GM23338 (cell line): Measurements from ENCODE around the gene CCDC71L. TPM values are rescaled to one million over a fixed set of nuclear protein-coding genes. Genes with fewer than 3 reads are reported as not detected.

Experiments
- ATAC-seq: fragments of 200-7000 bp; cut with Tn5 transposase; 3 replicates; pipeline ENCODE4 v1.9.1; 2020
- DNase-seq: peaks from one replicate; pipeline ENCODE4 v3.0.0-alpha.2; 2015; ENCODE audit warnings: low spot score
- H2AFZ ChIP-seq: fragments of 200-600 bp; sonication (generic); 2 replicates; pipeline ENCODE4 v1.8.0; 2016; ENCODE audit warnings: antibody characterized with exemption, mild to moderate bottlenecking, moderate library complexity
- H3F3A ChIP-seq: fragments of 200-600 bp; sonication (generic); replicated peaks from 2 replicates; pipeline ENCODE4 v1.8.0; 2017; ENCODE audit warnings: antibody characterized with exemption, mixed run types, low read depth
- H3K27ac ChIP-seq: fragments of 200-600 bp; sonication (generic); 2 replicates; pipeline ENCODE4 v1.6.1; 2016; ENCODE audit warnings: low read depth
- H3K27me3 ChIP-seq: fragments of 200-600 bp; sonication (generic); 2 replicates; pipeline ENCODE4 v1.8.0; 2016; ENCODE audit warnings: mild to moderate bottlenecking, mixed run types, moderate library complexity; ENCODE audit not compliant: insufficient read depth
- H3K36me3 ChIP-seq: fragments of 200-600 bp; sonication (generic); 2 replicates; pipeline ENCODE4 v1.8.0; 2016; ENCODE audit warnings: mild to moderate bottlenecking; ENCODE audit not compliant: insufficient read depth
- H3K4me1 ChIP-seq: fragments of 200-600 bp; sonication (generic); 2 replicates; pipeline ENCODE4 v1.8.0; 2016; ENCODE audit warnings: mild to moderate bottlenecking, moderate library complexity; ENCODE audit not compliant: insufficient read depth
- H3K4me2 ChIP-seq: fragments of 200-600 bp; sonication (generic); 2 replicates; pipeline ENCODE4 v1.7.1; 2017; ENCODE audit warnings: mixed run types
- H3K4me3 ChIP-seq: fragments of 200-600 bp; sonication (generic); 2 replicates; pipeline ENCODE4 v1.6.1; 2016; ENCODE audit warnings: mixed run types
- H3K79me2 ChIP-seq: fragments of 200-600 bp; sonication (generic); replicated peaks from 2 replicates; pipeline ENCODE4 v1.8.0; 2017; ENCODE audit warnings: mild to moderate bottlenecking; ENCODE audit not compliant: insufficient read depth
- H3K9me2 ChIP-seq: fragments of 200-600 bp; sonication (generic); 2 replicates; pipeline ENCODE4 v1.8.0; 2017; ENCODE audit not compliant: insufficient read depth
- H4K20me1 ChIP-seq: fragments of 200-600 bp; sonication (generic); replicated peaks from 2 replicates; pipeline ENCODE4 v1.8.0; 2017; ENCODE audit warnings: mild to moderate bottlenecking; ENCODE audit not compliant: insufficient read depth
- H3K27ac Mint-ChIP-seq: 2 replicates; pipeline ENCODE4 v1.8.0; 2020; ENCODE audit warnings: inconsistent platforms, mild to moderate bottlenecking, moderate library complexity, mixed read lengths
- H3K27me3 Mint-ChIP-seq: 3 replicates; pipeline ENCODE4 v1.8.0; 2022; ENCODE audit warnings: low read depth, mild to moderate bottlenecking, moderate library complexity, mixed read lengths, inconsistent platforms; ENCODE audit not compliant: insufficient read depth, poor library complexity
- H3K36me3 Mint-ChIP-seq: 3 replicates; pipeline ENCODE4 v1.8.0; 2021; ENCODE audit warnings: low read depth, mild to moderate bottlenecking, inconsistent platforms, moderate library complexity, mixed read lengths
- H3K4me1 Mint-ChIP-seq: 3 replicates; pipeline ENCODE4 v1.8.0; 2020; ENCODE audit warnings: mild to moderate bottlenecking, inconsistent platforms, mixed read lengths
- H3K4me3 Mint-ChIP-seq: 3 replicates; pipeline ENCODE4 v1.8.0; 2021; ENCODE audit warnings: moderate library complexity, mild to moderate bottlenecking, inconsistent platforms, mixed read lengths
- H3K9me3 Mint-ChIP-seq: 3 replicates; pipeline ENCODE4 v1.8.0; 2020; ENCODE audit warnings: moderate library complexity, mild to moderate bottlenecking, inconsistent platforms, mixed read lengths
- CREB1 ChIP-seq: fragments of 250-450 bp; sonication (Bioruptor Pico); IDR thresholded peaks from 2 replicates; pipeline ENCODE4 v1.5.0; 2020; ENCODE audit warnings: low read depth, mild to moderate bottlenecking, moderate library complexity
- CTCF ChIP-seq, 2 experiments: fragments of 200-600 bp in 1 of 2; sonication (generic) in 1 of 2; conservative IDR thresholded peaks; 2 replicates each; pipeline versions ENCODE4 v1.5.1 to v1.6.1; 2016 to 2017; ENCODE audit warnings: antibody characterized with exemption in 2 of 2, low read depth in 2 of 2, mild to moderate bottlenecking in 2 of 2, moderate library complexity in 1 of 2
- ETS1 ChIP-seq: IDR thresholded peaks from 2 replicates; pipeline ENCODE4 v1.6.1; 2016; ENCODE audit warnings: antibody characterized with exemption
- EZH2phosphoT487 ChIP-seq: fragments of 200-600 bp; sonication (generic); IDR thresholded peaks from one replicate; pipeline ENCODE4 v1.8.1; 2018; ENCODE audit warnings: antibody characterized with exemption; ENCODE audit not compliant: unreplicated experiment
- NANOG ChIP-seq: IDR thresholded peaks from 2 replicates; pipeline ENCODE4 v1.6.1; 2016; ENCODE audit warnings: antibody characterized with exemption, borderline replicate concordance
- POLR2AphosphoS5 ChIP-seq: IDR thresholded peaks from 2 replicates; pipeline ENCODE4 v1.6.1; 2016; ENCODE audit warnings: antibody characterized with exemption, low read depth
- REST ChIP-seq: IDR thresholded peaks from one replicate; pipeline ENCODE4 v1.6.1; 2018; ENCODE audit warnings: antibody characterized with exemption; ENCODE audit not compliant: unreplicated experiment
- STAT1 ChIP-seq: IDR thresholded peaks from one replicate; pipeline ENCODE4 v1.6.1; 2016; ENCODE audit warnings: antibody characterized with exemption; ENCODE audit not compliant: unreplicated experiment
- ZNF114 ChIP-seq: fragments of 250-450 bp; sonication (Bioruptor Pico); IDR thresholded peaks from 2 replicates; pipeline ENCODE4 v1.5.0; 2020; ENCODE audit warnings: mild to moderate bottlenecking, moderate library complexity
- ZNF331 ChIP-seq: fragments of 250-450 bp; sonication (Bioruptor Pico); IDR thresholded peaks from 2 replicates; pipeline ENCODE4 v1.5.0; 2020; ENCODE audit warnings: low read depth, mild to moderate bottlenecking, moderate library complexity
- ZNF462 ChIP-seq: fragments of 250-450 bp; sonication (Bioruptor Pico); IDR thresholded peaks from 2 replicates; pipeline ENCODE4 v1.5.0; 2020; ENCODE audit warnings: mild to moderate bottlenecking, moderate library complexity
- polyA plus RNA-seq: library from polyadenylated mRNA; unstranded; fragments of >200 nt; fragmentation: Nextera tagmentation; extraction: Ambion mirVana; gene quantifications from 2 replicates; pipeline ENCODE4 v1.2.1, GENCODE V29; 2016
- total RNA-seq: library from RNA; depleted of rRNA; stranded (reverse); fragments of >200 nt; shearing (Covaris generic); gene quantifications from 2 replicates; pipeline ENCODE4 v1.2.3, GENCODE V29; 2014

Gene CCDC71L
- total and polyA plus RNA-seq, 2 experiments from 2014 or later = 8.4 to 32.3 TPM

- H3K79me2 ChIP-seq = peaks cover 3% of the 10 kb centered on the region; the same call in 1 of the 2 replicates
- Mint-ChIP-seq H3K4me3 (no peak overlapping the region), H3K9me3 (no peaks in the 10 kb centered on the region), H3K27ac (no peak overlapping the region), H3K36me3 (no peaks in the 10 kb centered on the region; the same call in 2 of the 3 replicates), H3K4me1 (peaks cover 16% of the 10 kb centered on the region), H3K27me3 (peaks cover 1% of the 10 kb centered on the region)
- TF ChIP-seq CREB1 (CRISPR knock-in tag) (no peak), ZNF462 (CRISPR knock-in tag) (no peak), ZNF331 (CRISPR knock-in tag) (no peak), EZH2phosphoT487 (no peak), ZNF114 (CRISPR knock-in tag) (no peak), STAT1 (no peak), ETS1 (no peak), POLR2AphosphoS5 (no peak), REST (no peak), NANOG (no peak), CTCF (conservative IDR thresholded peaks at IDR 0.05; ENCODE audit: low read depth in 2 of 2) (no peak)
- H2AFZ ChIP-seq = no peak overlapping the region
- H3K4me1 ChIP-seq = peaks cover 7% of the 10 kb centered on the region
- no peaks in the 10 kb centered on the region for H3K27me3 ChIP-seq
- ATAC-seq (no peak), DNase-seq (no peak)
- H3K9me2 ChIP-seq = no peaks in the 10 kb centered on the region
- no peak overlapping the region for H3K4me3 ChIP-seq
- no peak overlapping the region for H3K27ac ChIP-seq
- H4K20me1 ChIP-seq = no peaks in the 10 kb centered on the region
- H3K36me3 ChIP-seq = no peaks in the 10 kb centered on the region
- no peak overlapping the region for H3K4me2 ChIP-seq
- no peaks in the 10 kb centered on the region for H3F3A ChIP-seq
These were observed 5.1 kb downstream of the CCDC71L start for GRCh38 chr7:106655703-106656498.
